ENCODE results near the gene GSDME.

The GSDME gene

DNA sequence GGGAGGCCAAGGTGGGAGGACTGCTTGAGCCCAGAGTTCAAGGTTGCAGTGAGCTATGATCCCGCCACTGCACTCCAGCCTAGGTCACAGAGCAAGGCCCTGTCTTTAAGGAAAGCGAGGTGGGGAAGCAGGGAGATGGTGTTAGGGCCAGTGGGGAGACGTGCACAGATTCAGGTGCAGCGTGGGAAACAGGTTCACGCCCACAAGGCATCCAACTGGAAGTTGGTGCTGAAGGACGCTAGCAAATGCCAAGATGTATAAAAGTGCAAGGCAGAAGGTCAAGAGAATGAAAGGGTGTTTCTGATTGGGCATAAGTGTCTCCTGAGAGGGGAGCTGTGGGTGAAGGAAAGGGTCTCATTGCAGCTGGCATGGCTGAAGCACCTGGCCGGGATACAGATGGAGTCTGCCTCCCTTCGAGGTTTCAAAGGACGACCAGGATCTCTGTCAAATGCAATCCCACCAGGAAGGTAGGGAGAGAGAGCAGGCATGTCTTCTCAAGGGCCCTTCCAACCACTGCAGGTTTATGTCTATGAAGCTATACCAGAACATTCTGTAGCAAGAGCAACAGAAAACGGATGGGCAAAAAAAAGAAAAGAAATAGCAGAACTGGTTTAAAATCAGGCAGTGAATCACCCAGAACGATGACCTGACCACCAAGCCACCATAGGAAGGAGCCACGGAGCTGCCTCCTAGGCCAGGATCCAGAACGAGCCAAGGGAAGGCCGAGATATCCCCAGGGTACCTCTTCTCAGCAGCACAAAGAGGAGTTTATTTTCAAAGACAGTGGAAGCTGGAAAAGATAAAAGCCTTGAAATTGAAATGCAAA is 43.2 kb downstream of the GSDME start:
- Histone ChIP-seq H3K36me3 (ENCODE audit: insufficient read depth, low read length) (no peaks in the 10 kb centered on the region; the same call in 1 of the 2 replicates), H3K27me3 (ENCODE audit: insufficient read depth, low read length) (no peaks in the 10 kb centered on the region), H3K79me2 (ENCODE audit: control insufficient read depth, insufficient read depth, low read length, unreplicated experiment) (no peaks in the 10 kb centered on the region), H2AFZ (ENCODE audit: low read length, unreplicated experiment) (no peak overlapping the region), H3K27ac (ENCODE audit: low read depth, low read length) (no peak overlapping the region), H3K4me1 (ENCODE audit: control insufficient read depth, insufficient read depth, low read length, unreplicated experiment) (no peaks in the 10 kb centered on the region), H3K4me3 (ENCODE audit: low read depth, low read length) (no peak overlapping the region)

DNA sequence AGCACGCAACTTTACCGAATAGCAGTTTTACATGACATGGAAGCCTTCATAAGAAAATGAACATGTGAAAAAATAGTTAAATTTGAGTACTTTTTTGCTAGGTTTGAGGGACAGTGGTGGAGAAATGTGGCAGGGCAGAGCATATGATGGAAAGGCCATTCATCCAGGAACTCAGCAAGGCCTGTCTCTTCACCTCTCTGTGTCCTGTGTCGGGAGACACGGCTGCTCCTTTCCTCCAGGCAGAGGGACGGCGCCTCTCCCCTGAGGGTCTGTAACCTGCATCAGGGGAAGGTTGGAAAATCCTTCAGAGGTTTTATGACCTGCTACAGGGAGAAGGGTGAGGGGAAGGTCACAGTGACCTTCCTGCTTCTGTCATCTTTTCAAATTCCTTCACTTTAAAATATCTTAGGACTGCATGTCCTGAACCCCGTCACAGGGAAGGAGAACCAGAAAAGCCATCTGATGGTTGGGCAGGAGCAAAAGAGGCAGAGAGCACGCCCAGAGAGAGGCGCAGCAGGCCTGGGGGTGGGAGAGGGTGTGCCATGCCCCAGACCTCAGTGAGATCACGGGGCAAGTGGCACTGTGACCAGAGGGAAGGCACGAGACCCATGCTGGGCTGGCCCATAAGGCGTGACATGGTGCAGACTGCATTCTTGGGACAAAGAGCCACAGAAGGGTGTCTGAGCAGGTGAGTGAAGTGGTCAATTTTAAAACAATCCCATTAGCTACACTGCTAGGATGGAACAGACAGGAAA is 44.0 kb downstream of the GSDME start:
- no peak overlapping the region for H2AFZ ChIP-seq (ENCODE audit: low read length, unreplicated experiment)
- no peak overlapping the region for H3K27ac ChIP-seq (ENCODE audit: low read depth, low read length)
- no peaks in the 10 kb centered on the region; the same call in 1 of the 2 replicates for H3K36me3 ChIP-seq (ENCODE audit: insufficient read depth, low read length)
- H3K27me3 ChIP-seq (ENCODE audit: insufficient read depth, low read length), result no peaks in the 10 kb centered on the region
- no peak overlapping the region for H3K4me3 ChIP-seq (ENCODE audit: low read depth, low read length)
- H3K4me1 ChIP-seq (ENCODE audit: control insufficient read depth, insufficient read depth, low read length, unreplicated experiment), result no peaks in the 10 kb centered on the region
- H3K79me2 ChIP-seq (ENCODE audit: control insufficient read depth, insufficient read depth, low read length, unreplicated experiment), result no peaks in the 10 kb centered on the region

DNA sequence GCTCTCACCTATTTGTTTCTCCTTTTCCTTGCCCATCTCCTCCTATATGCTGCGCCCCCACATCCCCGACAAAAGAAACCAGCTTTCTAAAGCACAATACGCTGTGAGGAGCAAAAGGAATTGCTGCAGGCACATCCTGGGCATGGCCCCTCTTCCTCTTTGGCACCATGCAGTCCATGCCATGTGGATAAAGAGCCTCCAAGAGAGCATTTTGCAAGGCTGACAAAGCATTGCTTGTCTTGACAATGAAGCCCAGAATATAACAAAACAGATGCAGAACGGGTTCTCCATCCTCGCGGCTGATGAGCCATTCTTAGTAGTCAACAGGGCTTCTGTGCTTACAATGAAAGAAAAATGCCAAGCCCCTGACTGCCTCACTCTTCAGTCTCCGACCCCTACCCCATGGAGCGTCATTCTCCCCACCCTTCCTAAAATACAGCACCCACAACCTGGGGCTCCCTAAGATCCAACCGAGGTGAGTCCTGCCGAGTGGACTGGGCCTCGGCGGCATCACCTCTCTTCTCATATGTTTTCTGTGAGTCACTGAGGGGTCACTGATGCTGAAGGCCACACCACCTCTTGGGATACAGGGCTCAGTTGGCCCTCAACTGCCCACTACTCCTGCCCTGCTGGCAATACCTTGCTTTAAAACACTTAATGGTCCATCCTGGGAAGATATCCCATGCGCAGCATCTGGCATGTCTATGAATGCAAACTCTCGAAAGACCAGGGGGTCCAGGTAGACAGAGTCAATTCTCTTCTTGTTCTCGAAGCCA is 47.5 kb downstream of the GSDME start:
- Histone ChIP-seq H3K4me3 (ENCODE audit: low read depth, low read length) (no peak overlapping the region), H3K79me2 (ENCODE audit: control insufficient read depth, insufficient read depth, low read length, unreplicated experiment) (no peaks in the 10 kb centered on the region), H2AFZ (ENCODE audit: low read length, unreplicated experiment) (no peak overlapping the region), H3K36me3 (ENCODE audit: insufficient read depth, low read length) (no peaks in the 10 kb centered on the region), H3K27ac (ENCODE audit: low read depth, low read length) (no peak overlapping the region), H3K27me3 (ENCODE audit: insufficient read depth, low read length) (no peaks in the 10 kb centered on the region), H3K4me1 (ENCODE audit: control insufficient read depth, insufficient read depth, low read length, unreplicated experiment) (no peaks in the 10 kb centered on the region)

DNA sequence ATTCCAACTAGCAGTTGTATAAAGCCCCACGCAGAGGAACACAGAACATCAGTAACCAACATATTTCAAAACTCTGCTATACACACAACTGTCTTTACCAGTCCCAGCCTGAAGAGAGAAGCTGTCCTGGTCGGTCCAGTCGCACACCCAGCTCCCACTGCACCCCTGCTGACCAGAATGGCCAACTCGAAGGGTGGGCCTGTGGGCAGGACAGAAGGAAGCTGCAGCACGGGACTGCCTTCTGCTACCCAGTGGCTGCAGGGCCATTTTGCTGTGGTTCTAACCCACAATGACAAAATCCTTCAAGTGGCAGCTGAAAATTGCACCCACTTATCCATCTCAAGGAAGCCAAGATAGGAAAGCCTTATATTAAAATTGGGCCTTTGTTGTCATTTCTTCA is 48.2 kb downstream of the GSDME start:
- Histone ChIP-seq H3K27ac (ENCODE audit: low read depth, low read length) (no peak overlapping the region), H2AFZ (ENCODE audit: low read length, unreplicated experiment) (no peak overlapping the region), H3K27me3 (ENCODE audit: insufficient read depth, low read length) (no peaks in the 10 kb centered on the region), H3K4me1 (ENCODE audit: control insufficient read depth, insufficient read depth, low read length, unreplicated experiment) (peaks cover 1% of the 10 kb centered on the region), H3K79me2 (ENCODE audit: control insufficient read depth, insufficient read depth, low read length, unreplicated experiment) (no peaks in the 10 kb centered on the region), H3K36me3 (ENCODE audit: insufficient read depth, low read length) (no peaks in the 10 kb centered on the region), H3K4me3 (ENCODE audit: low read depth, low read length) (no peak overlapping the region)

DNA sequence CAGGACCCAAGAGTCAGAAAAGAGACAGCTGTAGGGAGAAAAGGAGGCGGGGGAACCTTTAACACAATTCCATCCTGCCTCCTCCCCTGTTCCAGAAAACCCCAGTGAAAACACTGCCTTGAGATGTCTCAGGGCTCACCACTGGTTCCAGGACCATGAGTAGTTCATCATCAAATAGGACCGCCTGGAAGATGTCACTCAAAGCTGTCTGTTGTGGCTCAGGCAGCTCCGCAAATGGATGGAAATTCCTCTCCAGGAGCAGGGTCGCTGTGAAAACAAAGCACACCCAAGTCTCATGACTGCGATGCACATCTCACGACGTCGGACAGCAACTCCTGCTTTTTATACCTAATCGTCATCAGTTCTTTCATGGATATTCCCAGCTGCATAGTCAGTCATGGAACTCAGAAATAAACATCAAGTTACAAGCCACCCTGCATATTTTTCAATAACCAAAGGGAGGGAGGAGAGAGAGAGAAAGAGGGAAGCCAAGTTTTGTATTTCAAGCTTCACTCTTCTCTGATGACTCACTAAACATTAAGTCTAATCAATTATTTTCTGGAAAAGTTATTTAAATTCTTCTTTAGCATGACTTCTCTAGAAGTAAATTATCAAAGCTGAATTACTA is 49.2 kb downstream of the GSDME start:
- no peaks in the 10 kb centered on the region for H3K36me3 ChIP-seq (ENCODE audit: insufficient read depth, low read length)
- H3K27ac ChIP-seq (ENCODE audit: low read depth, low read length), result no peak overlapping the region
- H3K4me1 ChIP-seq (ENCODE audit: control insufficient read depth, insufficient read depth, low read length, unreplicated experiment), result peaks cover 11% of the 10 kb centered on the region
- H3K4me3 ChIP-seq (ENCODE audit: low read depth, low read length), result no peak overlapping the region
- H2AFZ ChIP-seq (ENCODE audit: low read length, unreplicated experiment), result no peak overlapping the region
- no peaks in the 10 kb centered on the region for H3K27me3 ChIP-seq (ENCODE audit: insufficient read depth, low read length)
- no peaks in the 10 kb centered on the region for H3K79me2 ChIP-seq (ENCODE audit: control insufficient read depth, insufficient read depth, low read length, unreplicated experiment)

DNA sequence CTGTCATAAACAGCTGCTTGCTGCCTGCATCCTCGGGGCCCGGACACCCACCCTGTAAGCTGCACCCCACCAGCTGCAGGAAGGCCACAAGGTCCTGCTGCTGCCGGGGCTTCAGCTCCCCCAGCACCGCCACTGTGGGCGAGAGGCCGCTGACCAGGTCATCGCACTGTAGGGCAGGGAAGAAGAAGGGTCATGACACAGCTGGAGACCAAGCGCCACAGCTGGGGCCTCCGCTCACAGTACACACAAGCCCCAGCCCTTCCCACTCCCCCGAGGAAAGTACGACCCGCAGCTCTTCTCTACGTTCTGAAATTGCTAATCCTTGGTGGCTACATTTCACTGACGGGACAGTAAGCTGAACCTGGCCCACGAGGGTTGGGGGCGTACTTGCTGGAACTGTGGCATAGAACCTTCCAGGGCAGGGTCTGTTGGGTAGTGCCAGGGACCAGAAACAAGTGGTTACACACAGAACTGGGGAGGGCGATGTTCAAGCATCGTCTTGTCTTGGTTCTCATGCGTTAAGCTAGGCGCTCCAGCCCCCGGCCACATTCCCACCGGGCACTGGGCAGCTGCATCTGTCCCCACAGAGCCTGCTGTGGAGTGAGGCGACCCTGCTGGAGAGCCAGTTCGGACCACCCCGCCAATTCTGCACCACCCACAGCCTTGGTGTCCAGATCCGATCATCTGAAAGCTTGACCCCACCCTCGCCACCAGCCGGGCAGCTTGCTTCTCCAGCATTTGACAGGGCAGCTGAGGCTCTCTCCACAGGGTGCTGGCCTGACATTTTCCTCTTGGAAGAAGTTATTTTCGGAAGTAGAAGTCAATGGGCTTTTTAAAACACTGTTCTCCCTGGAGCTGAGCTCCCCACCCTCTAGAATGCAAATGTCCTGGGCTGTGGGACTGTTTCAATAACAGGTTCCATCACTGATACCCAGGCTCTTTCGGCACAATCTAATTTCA is 50.8 kb downstream of the GSDME start:
- Histone ChIP-seq H3K36me3 (ENCODE audit: insufficient read depth, low read length) (no peaks in the 10 kb centered on the region), H3K4me3 (ENCODE audit: low read depth, low read length) (no peak overlapping the region), H3K4me1 (ENCODE audit: control insufficient read depth, insufficient read depth, low read length, unreplicated experiment) (peaks cover 27% of the 10 kb centered on the region), H3K27me3 (ENCODE audit: insufficient read depth, low read length) (no peaks in the 10 kb centered on the region), H2AFZ (ENCODE audit: low read length, unreplicated experiment) (no peak overlapping the region), H3K27ac (ENCODE audit: low read depth, low read length) (no peak overlapping the region), H3K79me2 (ENCODE audit: control insufficient read depth, insufficient read depth, low read length, unreplicated experiment) (no peaks in the 10 kb centered on the region)

DNA sequence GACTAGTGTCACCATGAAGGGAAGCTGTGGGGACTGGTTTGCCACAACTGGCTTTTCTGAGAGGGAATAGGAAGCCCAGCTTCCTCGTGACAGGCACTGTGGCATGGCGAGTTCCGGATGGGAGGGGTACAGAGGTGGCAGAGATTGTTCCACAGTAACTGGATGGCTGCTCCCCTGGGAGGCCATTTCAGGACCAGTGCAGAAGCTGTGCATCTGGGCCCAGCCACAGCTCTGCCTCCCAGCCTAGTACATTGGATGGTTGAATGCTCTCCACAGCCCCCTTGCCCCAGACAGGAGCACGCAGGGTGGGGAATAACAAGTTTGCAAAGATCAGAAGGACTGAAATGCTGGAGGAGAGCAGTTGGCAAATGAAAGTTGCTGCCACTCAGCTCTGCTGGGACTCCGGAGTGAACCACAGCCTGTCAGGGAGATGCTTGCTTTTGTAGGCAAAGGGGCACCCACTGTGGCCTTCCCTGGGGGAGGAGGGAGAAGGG is 51.8 kb downstream of the GSDME start:
- no peak overlapping the region for H3K4me3 ChIP-seq (ENCODE audit: low read depth, low read length)
- H3K27ac ChIP-seq (ENCODE audit: low read depth, low read length), result no peak overlapping the region
- H3K4me1 ChIP-seq (ENCODE audit: control insufficient read depth, insufficient read depth, low read length, unreplicated experiment), result peaks cover 37% of the 10 kb centered on the region
- no peaks in the 10 kb centered on the region for H3K36me3 ChIP-seq (ENCODE audit: insufficient read depth, low read length)
- H3K79me2 ChIP-seq (ENCODE audit: control insufficient read depth, insufficient read depth, low read length, unreplicated experiment), result no peaks in the 10 kb centered on the region
- no peaks in the 10 kb centered on the region for H3K27me3 ChIP-seq (ENCODE audit: insufficient read depth, low read length)
- H2AFZ ChIP-seq (ENCODE audit: low read length, unreplicated experiment), result no peak overlapping the region

DNA sequence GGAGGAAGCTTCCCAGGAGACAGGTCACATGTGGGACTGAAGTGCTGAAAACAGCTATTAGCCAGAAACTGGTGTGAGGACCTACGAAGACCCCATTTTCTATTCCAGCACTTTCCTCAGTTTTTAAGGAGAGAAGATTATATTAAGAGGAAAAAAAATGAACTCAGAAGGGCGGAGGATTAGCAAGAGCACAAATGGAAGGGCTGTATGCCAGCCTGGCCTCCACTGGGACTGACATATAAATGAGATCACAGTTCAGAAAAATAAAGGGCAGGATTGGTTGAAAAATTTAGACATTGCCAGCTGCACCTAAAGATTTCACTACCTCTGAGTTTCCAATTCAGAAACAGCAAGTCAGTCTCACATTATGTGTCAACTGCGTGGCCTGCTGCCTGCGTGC is 53.0 kb downstream of the GSDME start:
- Histone ChIP-seq H3K4me1 (ENCODE audit: control insufficient read depth, insufficient read depth, low read length, unreplicated experiment) (peaks cover 44% of the 10 kb centered on the region), H3K27ac (ENCODE audit: low read depth, low read length) (no peak overlapping the region), H2AFZ (ENCODE audit: low read length, unreplicated experiment) (no peak overlapping the region), H3K36me3 (ENCODE audit: insufficient read depth, low read length) (no peaks in the 10 kb centered on the region), H3K27me3 (ENCODE audit: insufficient read depth, low read length) (no peaks in the 10 kb centered on the region), H3K4me3 (ENCODE audit: low read depth, low read length) (no peak overlapping the region), H3K79me2 (ENCODE audit: control insufficient read depth, insufficient read depth, low read length, unreplicated experiment) (no peaks in the 10 kb centered on the region)

DNA sequence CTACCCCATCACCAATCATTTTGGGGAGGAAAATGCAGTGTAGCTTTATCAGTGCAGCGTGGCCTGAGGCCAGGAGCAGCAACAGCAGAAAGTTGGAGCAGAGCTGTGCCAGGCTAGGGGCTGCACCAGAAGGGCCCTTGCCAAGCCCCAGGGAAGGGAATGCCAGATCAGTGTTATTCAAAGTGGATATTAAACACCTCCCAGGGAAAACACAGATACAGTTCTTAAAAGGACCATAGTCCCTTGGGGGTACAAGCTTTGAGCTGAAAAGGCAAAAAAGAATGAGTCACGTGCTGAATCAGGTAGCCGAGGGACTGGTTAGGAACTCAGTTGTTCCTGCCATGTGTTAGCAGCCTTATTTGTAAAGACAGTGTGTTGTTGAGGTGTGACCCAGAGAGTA is 54.0 kb downstream of the GSDME start:
- H2AFZ ChIP-seq (ENCODE audit: low read length, unreplicated experiment), result no peak overlapping the region
- H3K27ac ChIP-seq (ENCODE audit: low read depth, low read length), result no peak overlapping the region
- H3K4me3 ChIP-seq (ENCODE audit: low read depth, low read length), result peak overlapping the region; percentile 21; the same call in 1 of the 2 replicates
- H3K79me2 ChIP-seq (ENCODE audit: control insufficient read depth, insufficient read depth, low read length, unreplicated experiment), result no peaks in the 10 kb centered on the region
- H3K27me3 ChIP-seq (ENCODE audit: insufficient read depth, low read length), result no peaks in the 10 kb centered on the region
- no peaks in the 10 kb centered on the region for H3K36me3 ChIP-seq (ENCODE audit: insufficient read depth, low read length)
- H3K4me1 ChIP-seq (ENCODE audit: control insufficient read depth, insufficient read depth, low read length, unreplicated experiment), result peaks cover 44% of the 10 kb centered on the region

Measured in ACC112 (cell line).